ENCODE results near the gene FAM149A.

FAM149A gene

GRCh38 chr4:186105647-186106321 is 1.3 kb downstream of the FAM149A start:
- peak; percentile 3 for DNase-seq (ENCODE audit: low read depth)

GRCh38 chr4:186107947-186108346 is 3.4 kb downstream of the FAM149A start:
- no peak for DNase-seq (ENCODE audit: low read depth)

GRCh38 chr4:186108391-186108790 is 3.9 kb downstream of the FAM149A start:
- no peak for DNase-seq (ENCODE audit: low read depth)

GRCh38 chr4:186109245-186109644 is 4.7 kb downstream of the FAM149A start:
- no peak for DNase-seq (ENCODE audit: low read depth)

GRCh38 chr4:186116697-186117096 is 12.2 kb downstream of the FAM149A start:
- no peak for DNase-seq (ENCODE audit: low read depth)

- no peak for DNase-seq (ENCODE audit: low read depth)
Measured at GRCh38 chr4:186118582-186118981, 14.1 kb downstream of the FAM149A start.

GRCh38 chr4:186121057-186121456 is 16.6 kb downstream of the FAM149A start:
- no peak for DNase-seq (ENCODE audit: low read depth)

GRCh38 chr4:186128842-186129241 is 24.3 kb downstream of the FAM149A start:
- DNase-seq (ENCODE audit: low read depth) = no peak

GRCh38 chr4:186131935-186132334 is 27.4 kb downstream of the FAM149A start:
- no peak for DNase-seq (ENCODE audit: low read depth)

- peak; percentile 0 for DNase-seq (ENCODE audit: low read depth)
Measured at GRCh38 chr4:186132577-186133242, 28.2 kb downstream of the FAM149A start.

GRCh38 chr4:186134257-186134656 is 29.8 kb downstream of the FAM149A start:
- no peak for DNase-seq (ENCODE audit: low read depth)

GRCh38 chr4:186134861-186135260 is 30.4 kb downstream of the FAM149A start:
- DNase-seq (ENCODE audit: low read depth) = no peak

GRCh38 chr4:186137196-186137794 is 32.8 kb downstream of the FAM149A start:
- peak; percentile 15 for DNase-seq (ENCODE audit: low read depth)

- peak; percentile 9 for DNase-seq (ENCODE audit: low read depth)
Measured at GRCh38 chr4:186144198-186144945, 39.9 kb downstream of the FAM149A start.

- DNase-seq (ENCODE audit: low read depth) = peak; percentile 24
Measured at GRCh38 chr4:186144946-186145569, 40.6 kb downstream of the FAM149A start.

- DNase-seq (ENCODE audit: low read depth) = no peak
Measured at GRCh38 chr4:186146458-186146857, 42.0 kb downstream of the FAM149A start.

GRCh38 chr4:186148336-186148975 is 44.0 kb downstream of the FAM149A start:
- DNase-seq (ENCODE audit: low read depth) = no peak

GRCh38 chr4:186149872-186150271 is 45.4 kb downstream of the FAM149A start:
- DNase-seq (ENCODE audit: low read depth) = peak; percentile 38

- no peak for DNase-seq (ENCODE audit: low read depth)
Measured at GRCh38 chr4:186150926-186151325, 46.4 kb downstream of the FAM149A start.

GRCh38 chr4:186151499-186151898 is 47.0 kb downstream of the FAM149A start:
- no peak for DNase-seq (ENCODE audit: low read depth)

- DNase-seq (ENCODE audit: low read depth) = no peak
Measured at GRCh38 chr4:186158021-186158813, 53.7 kb downstream of the FAM149A start.

All from stromal cell of bone marrow (primary cell).